BLaER1 (cell line): ENCODE data around the gene ZBTB34.

Source experiments
- H3K27ac ChIP-seq: shearing (Covaris generic); formaldehyde crosslinking; 2 replicates; pipeline ENCODE4 v1.8.1; 2022
- H3K27me3 ChIP-seq: shearing (Covaris generic); formaldehyde crosslinking; 2 replicates; pipeline ENCODE4 v1.8.1; 2022
- H3K36me3 ChIP-seq: shearing (Covaris generic); formaldehyde crosslinking; 2 replicates; pipeline ENCODE4 v1.8.1; 2022
- H3K4me1 ChIP-seq: shearing (Covaris generic); formaldehyde crosslinking; 2 replicates; pipeline ENCODE4 v1.8.1; 2022
- H3K4me2 ChIP-seq: shearing (Covaris generic); formaldehyde crosslinking; 2 replicates; pipeline ENCODE4 v1.8.1; 2022
- H3K4me3 ChIP-seq: shearing (Covaris generic); formaldehyde crosslinking; 2 replicates; pipeline ENCODE4 v1.8.1; 2022
- H3K9ac ChIP-seq: shearing (Covaris generic); formaldehyde crosslinking; 2 replicates; pipeline ENCODE4 v1.8.1; 2022
- H3K9me3 ChIP-seq: shearing (Covaris generic); formaldehyde crosslinking; 2 replicates; pipeline ENCODE4 v1.8.1; 2022
- H4K20me1 ChIP-seq: shearing (Covaris generic); formaldehyde crosslinking; 2 replicates; pipeline ENCODE4 v1.8.1; 2022
- Cebpa-rat ChIP-seq: shearing (Covaris generic); IDR thresholded peaks from 2 replicates; pipeline ENCODE4 v1.8.1; 2022

ZBTB34 gene

GRCh38 chr9:126874546-126875314 lies 14.3 kb downstream of the ZBTB34 start:
- Histone ChIP-seq H3K4me2 (no peak overlapping the region), H3K4me1 (peaks cover 19% of the 10 kb centered on the region), H4K20me1 (peaks cover 90% of the 10 kb centered on the region), H3K27ac (no peak overlapping the region), H3K27me3 (no peaks in the 10 kb centered on the region), H3K4me3 (no peak overlapping the region), H3K9me3 (no peaks in the 10 kb centered on the region), H3K9ac (no peak overlapping the region), H3K36me3 (peaks cover 24% of the 10 kb centered on the region)
- no peak for TF ChIP-seq Cebpa-rat

- H3K36me3 ChIP-seq = peaks cover 36% of the 10 kb centered on the region
- H3K27ac ChIP-seq = no peak overlapping the region
- TF ChIP-seq Cebpa-rat = no peak
Measured at GRCh38 chr9:126875756-126876510, 15.5 kb downstream of the ZBTB34 start.

GRCh38 chr9:126876531-126876930 lies 16.1 kb downstream of the ZBTB34 start:
- no peak for TF ChIP-seq Cebpa-rat
- peaks cover 41% of the 10 kb centered on the region for H3K36me3 ChIP-seq
- H4K20me1 ChIP-seq = peaks cover 90% of the 10 kb centered on the region

More at GRCh38 chr9:126875756-126876510, 15.5 kb downstream of the ZBTB34 start:
- Histone ChIP-seq H3K9ac (no peak overlapping the region), H3K27me3 (no peaks in the 10 kb centered on the region), H3K4me1 (peaks cover 8% of the 10 kb centered on the region), H3K4me2 (no peak overlapping the region), H3K4me3 (no peak overlapping the region), H4K20me1 (peaks cover 89% of the 10 kb centered on the region), H3K9me3 (no peaks in the 10 kb centered on the region)

GRCh38 chr9:126877418-126877817 lies 17.0 kb downstream of the ZBTB34 start:
- no peaks in the 10 kb centered on the region for H3K9me3 ChIP-seq
- H3K27me3 ChIP-seq = no peaks in the 10 kb centered on the region
- no peak overlapping the region for H3K9ac ChIP-seq
- H3K4me3 ChIP-seq = no peak overlapping the region
- TF ChIP-seq Cebpa-rat = no peak
- H3K36me3 ChIP-seq = peaks cover 45% of the 10 kb centered on the region
- peaks cover 4% of the 10 kb centered on the region; the same call in 1 of the 2 replicates for H3K4me1 ChIP-seq
- H3K27ac ChIP-seq = no peak overlapping the region
- no peak overlapping the region for H3K4me2 ChIP-seq
- H4K20me1 ChIP-seq = peaks cover 90% of the 10 kb centered on the region

More at GRCh38 chr9:126876531-126876930, 16.1 kb downstream of the ZBTB34 start:
- Histone ChIP-seq H3K9me3 (no peaks in the 10 kb centered on the region), H3K4me2 (no peak overlapping the region), H3K27me3 (no peaks in the 10 kb centered on the region), H3K9ac (no peak overlapping the region), H3K27ac (no peak overlapping the region), H3K4me3 (no peak overlapping the region), H3K4me1 (peaks cover 8% of the 10 kb centered on the region; the same call in 1 of the 2 replicates)

GRCh38 chr9:126879288-126879687 lies 18.8 kb downstream of the ZBTB34 start:
- TF ChIP-seq Cebpa-rat = no peak
- no peaks in the 10 kb centered on the region; the same call in 1 of the 2 replicates for H3K4me1 ChIP-seq
- no peak overlapping the region for H3K9ac ChIP-seq
- H4K20me1 ChIP-seq = peaks cover 90% of the 10 kb centered on the region
- no peak overlapping the region for H3K4me2 ChIP-seq
- no peak overlapping the region for H3K4me3 ChIP-seq
- no peaks in the 10 kb centered on the region for H3K27me3 ChIP-seq
- H3K27ac ChIP-seq = no peak overlapping the region
- H3K9me3 ChIP-seq = no peaks in the 10 kb centered on the region
- H3K36me3 ChIP-seq = peaks cover 59% of the 10 kb centered on the region

GRCh38 chr9:126880226-126880946 lies 19.9 kb downstream of the ZBTB34 start:
- H3K36me3 ChIP-seq = peaks cover 65% of the 10 kb centered on the region
- no peak overlapping the region for H3K27ac ChIP-seq
- no peak overlapping the region for H3K9ac ChIP-seq
- peaks cover 90% of the 10 kb centered on the region for H4K20me1 ChIP-seq
- H3K4me2 ChIP-seq = no peak overlapping the region
- H3K4me1 ChIP-seq = no peaks in the 10 kb centered on the region
- H3K27me3 ChIP-seq = no peaks in the 10 kb centered on the region
- no peak overlapping the region for H3K4me3 ChIP-seq
- TF ChIP-seq Cebpa-rat = no peak
- no peaks in the 10 kb centered on the region for H3K9me3 ChIP-seq

- Histone ChIP-seq H3K4me3 (no peak overlapping the region), H3K4me2 (no peak overlapping the region), H3K27ac (no peak overlapping the region), H4K20me1 (peaks cover 95% of the 10 kb centered on the region), H3K9me3 (no peaks in the 10 kb centered on the region), H3K27me3 (no peaks in the 10 kb centered on the region), H3K4me1 (no peaks in the 10 kb centered on the region), H3K36me3 (peaks cover 68% of the 10 kb centered on the region), H3K9ac (no peak overlapping the region)
- TF ChIP-seq Cebpa-rat = no peak
Measured at GRCh38 chr9:126880947-126881332, 20.5 kb downstream of the ZBTB34 start.

GRCh38 chr9:126882746-126883145 lies 22.3 kb downstream of the ZBTB34 start:
- H3K27me3 ChIP-seq = no peaks in the 10 kb centered on the region
- H3K4me2 ChIP-seq = no peak overlapping the region
- no peaks in the 10 kb centered on the region for H3K4me1 ChIP-seq
- no peak overlapping the region for H3K4me3 ChIP-seq
- no peak overlapping the region for H3K27ac ChIP-seq
- peaks cover 90% of the 10 kb centered on the region for H4K20me1 ChIP-seq
- TF ChIP-seq Cebpa-rat = no peak
- H3K9ac ChIP-seq = no peak overlapping the region
- no peaks in the 10 kb centered on the region for H3K9me3 ChIP-seq
- H3K36me3 ChIP-seq = peaks cover 72% of the 10 kb centered on the region

GRCh38 chr9:126883636-126884035 lies 23.2 kb downstream of the ZBTB34 start:
- Histone ChIP-seq H3K4me1 (no peaks in the 10 kb centered on the region), H3K27ac (no peak overlapping the region), H3K36me3 (peaks cover 64% of the 10 kb centered on the region), H3K9ac (no peak overlapping the region), H3K4me3 (no peak overlapping the region), H3K4me2 (no peak overlapping the region), H3K9me3 (no peaks in the 10 kb centered on the region), H3K27me3 (no peaks in the 10 kb centered on the region), H4K20me1 (peaks cover 82% of the 10 kb centered on the region)
- no peak for TF ChIP-seq Cebpa-rat
